Mesothelial cell of epicardium (in vitro differentiated cells): Measurements from ENCODE around the gene NME7. TPM values are rescaled to one million over a fixed set of nuclear protein-coding genes. Genes with fewer than 3 reads are reported as not detected.

Experiments
- DNase-seq, 2 experiments: peaks; one replicate each; pipeline ENCODE4 v3.0.0; 2021; ENCODE audit warnings: low spot score in 2 of 2; ENCODE audit not compliant: unreplicated experiment in 2 of 2
- H3K27ac Mint-ChIP-seq: 2 replicates; pipeline ENCODE4 v1.8.0; 2021; ENCODE audit warnings: mixed read lengths
- H3K27me3 Mint-ChIP-seq: 2 replicates; pipeline ENCODE4 v1.8.0; 2021; ENCODE audit warnings: low read depth, mixed read lengths
- H3K36me3 Mint-ChIP-seq: 2 replicates; pipeline ENCODE4 v1.8.0; 2021; ENCODE audit warnings: mixed read lengths
- H3K4me1 Mint-ChIP-seq: 2 replicates; pipeline ENCODE4 v1.8.0; 2021; ENCODE audit warnings: mixed read lengths
- H3K4me3 Mint-ChIP-seq: 2 replicates; pipeline ENCODE4 v1.8.0; 2021; ENCODE audit warnings: mild to moderate bottlenecking, moderate library complexity, mixed read lengths
- H3K9me3 Mint-ChIP-seq: 2 replicates; pipeline ENCODE4 v1.8.0; 2021; ENCODE audit warnings: mixed read lengths
- total RNA-seq: library from RNA; stranded (reverse); gene quantifications from 3 replicates; pipeline ENCODE4 v1.2.1, GENCODE V29; 2021
- TF ChIP-seq, protein P1 (sequence below): fragments of 200-600 bp; sonication (generic); IDR thresholded peaks from one replicate; pipeline ENCODE4 v1.5.0; 2021; ENCODE audit warnings: antibody characterized with exemption; ENCODE audit not compliant: unreplicated experiment

The NME7 gene
- total RNA-seq, 1 donor from 2014 or later = 28.9 TPM

DNA sequence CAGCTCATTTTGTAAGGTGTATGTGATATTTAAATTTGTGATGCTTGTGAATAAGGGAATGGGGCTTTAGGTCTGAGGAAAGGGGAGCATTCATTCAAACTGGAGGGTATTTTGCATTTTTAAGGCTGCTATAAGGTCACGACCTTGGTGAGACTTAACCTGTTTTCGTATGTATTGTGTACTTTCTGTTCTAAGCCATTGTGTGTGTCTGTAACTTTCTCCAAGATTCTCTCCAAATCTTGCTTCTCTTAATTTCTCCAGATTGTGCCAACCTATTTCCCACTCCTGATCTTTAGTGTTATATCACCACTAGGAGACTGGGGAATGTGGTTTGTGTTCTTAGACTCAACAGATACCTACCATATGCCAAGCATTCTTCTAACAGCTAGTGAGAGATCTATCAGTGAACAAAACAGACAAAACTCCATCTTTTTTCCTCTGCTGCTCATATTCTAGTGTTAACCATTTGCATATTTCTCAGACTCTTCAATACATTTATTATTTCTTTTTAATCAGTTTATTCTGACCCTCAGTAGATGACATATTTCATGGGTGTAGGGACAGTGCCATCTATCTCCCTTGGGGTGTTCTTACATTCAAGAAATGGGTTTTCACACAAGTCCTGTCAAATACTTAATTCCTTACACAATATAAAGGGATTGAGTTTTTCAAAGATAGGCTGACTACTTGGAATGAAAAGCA, 233.6 kb downstream of the NME7 start:
- H3K27ac Mint-ChIP-seq = peak overlapping the region; percentile 37
- H3K36me3 Mint-ChIP-seq = peaks cover 26% of the 10 kb centered on the region
- no peaks in the 10 kb centered on the region for H3K27me3 Mint-ChIP-seq
- H3K9me3 Mint-ChIP-seq = no peaks in the 10 kb centered on the region
- H3K4me1 Mint-ChIP-seq = peaks cover 6% of the 10 kb centered on the region
- H3K4me3 Mint-ChIP-seq = no peak overlapping the region
- DNase-seq = no peak
- TF ChIP-seq, protein P1, sequence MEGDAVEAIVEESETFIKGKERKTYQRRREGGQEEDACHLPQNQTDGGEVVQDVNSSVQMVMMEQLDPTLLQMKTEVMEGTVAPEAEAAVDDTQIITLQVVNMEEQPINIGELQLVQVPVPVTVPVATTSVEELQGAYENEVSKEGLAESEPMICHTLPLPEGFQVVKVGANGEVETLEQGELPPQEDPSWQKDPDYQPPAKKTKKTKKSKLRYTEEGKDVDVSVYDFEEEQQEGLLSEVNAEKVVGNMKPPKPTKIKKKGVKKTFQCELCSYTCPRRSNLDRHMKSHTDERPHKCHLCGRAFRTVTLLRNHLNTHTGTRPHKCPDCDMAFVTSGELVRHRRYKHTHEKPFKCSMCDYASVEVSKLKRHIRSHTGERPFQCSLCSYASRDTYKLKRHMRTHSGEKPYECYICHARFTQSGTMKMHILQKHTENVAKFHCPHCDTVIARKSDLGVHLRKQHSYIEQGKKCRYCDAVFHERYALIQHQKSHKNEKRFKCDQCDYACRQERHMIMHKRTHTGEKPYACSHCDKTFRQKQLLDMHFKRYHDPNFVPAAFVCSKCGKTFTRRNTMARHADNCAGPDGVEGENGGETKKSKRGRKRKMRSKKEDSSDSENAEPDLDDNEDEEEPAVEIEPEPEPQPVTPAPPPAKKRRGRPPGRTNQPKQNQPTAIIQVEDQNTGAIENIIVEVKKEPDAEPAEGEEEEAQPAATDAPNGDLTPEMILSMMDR = no peak

DNA sequence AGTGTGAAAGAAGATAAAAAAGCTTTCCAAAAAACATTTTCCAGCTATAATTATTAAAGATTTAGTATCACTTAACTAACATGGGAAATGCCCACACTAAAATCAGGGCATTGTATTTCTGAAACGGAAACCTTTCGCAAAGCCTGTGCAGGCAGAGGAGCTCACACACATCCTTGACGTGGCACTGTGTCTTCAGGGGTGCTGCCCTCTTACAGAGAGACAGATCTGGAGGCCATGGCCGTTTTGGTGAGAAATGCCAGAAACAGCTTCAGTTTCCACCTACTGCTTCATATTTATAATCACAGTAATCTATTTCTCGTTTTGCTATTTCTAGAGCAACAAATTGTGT, 234.4 kb downstream of the NME7 start:
- Mint-ChIP-seq H3K4me1 (peaks cover 6% of the 10 kb centered on the region), H3K9me3 (no peaks in the 10 kb centered on the region), H3K27ac (peak overlapping the region; percentile 21), H3K4me3 (no peak overlapping the region), H3K36me3 (peaks cover 33% of the 10 kb centered on the region), H3K27me3 (no peaks in the 10 kb centered on the region)
- TF ChIP-seq, protein P1 = no peak
- no peak for DNase-seq

DNA sequence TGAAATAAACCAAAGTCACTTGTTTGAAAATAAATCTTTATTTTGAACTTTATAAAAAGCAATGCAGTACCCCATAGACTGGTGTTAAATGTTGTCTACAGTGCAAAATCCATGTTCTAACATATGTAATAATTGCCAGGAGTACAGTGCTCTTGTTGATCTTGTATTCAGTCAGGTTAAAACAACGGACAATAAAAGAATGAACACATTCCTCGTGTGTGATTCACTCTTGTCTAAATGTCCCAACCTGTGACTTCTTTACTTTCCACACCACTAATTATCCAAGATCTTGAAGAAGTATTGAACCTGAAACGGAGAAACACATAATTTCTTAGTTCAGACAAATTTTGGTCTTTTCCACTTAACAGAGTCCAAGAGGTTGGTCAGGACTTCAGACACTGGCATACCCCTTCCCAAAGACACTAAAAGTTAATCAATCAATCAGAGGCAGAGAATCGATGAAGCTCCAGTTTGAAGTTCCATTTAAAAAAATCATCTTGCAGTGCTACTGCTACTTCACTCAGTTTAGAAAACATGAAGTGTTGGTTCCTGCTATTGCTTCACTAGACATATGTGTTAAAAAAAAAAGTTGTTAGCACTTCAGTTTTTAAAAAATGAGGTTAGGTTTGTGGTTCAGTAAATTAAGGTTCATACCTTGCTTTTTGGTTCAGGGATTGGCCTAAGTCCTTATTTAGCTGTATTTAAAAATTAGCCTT, 234.9 kb downstream of the NME7 start:
- peaks cover 38% of the 10 kb centered on the region for H3K36me3 Mint-ChIP-seq
- peak overlapping the region; percentile 1 for H3K27ac Mint-ChIP-seq
- TF ChIP-seq, protein P1 = no peak
- peaks cover 6% of the 10 kb centered on the region for H3K4me1 Mint-ChIP-seq
- no peak for DNase-seq
- H3K27me3 Mint-ChIP-seq = no peaks in the 10 kb centered on the region
- H3K4me3 Mint-ChIP-seq = no peak overlapping the region
- H3K9me3 Mint-ChIP-seq = no peaks in the 10 kb centered on the region

DNA sequence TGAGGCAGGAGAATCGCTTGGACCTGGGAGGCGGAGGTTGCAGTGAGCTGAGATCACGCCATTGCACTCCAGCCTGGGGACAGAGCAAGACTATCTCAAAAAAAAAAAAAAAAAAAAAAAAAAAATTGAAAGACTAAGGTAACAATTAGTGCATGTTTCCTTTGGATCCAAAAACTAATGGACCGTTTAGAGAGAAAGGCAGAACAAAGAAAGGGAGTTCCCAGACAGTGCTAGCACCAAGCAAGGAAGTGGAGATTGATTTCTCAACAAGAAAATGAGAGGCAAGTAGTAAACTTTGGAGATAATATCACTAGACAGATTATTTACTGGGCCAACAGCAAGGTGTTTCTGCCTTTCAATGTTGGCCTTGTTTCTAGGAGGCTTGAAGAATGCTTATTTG, 236.9 kb downstream of the NME7 start:
- Mint-ChIP-seq H3K27ac (no peak overlapping the region), H3K4me1 (peaks cover 6% of the 10 kb centered on the region), H3K36me3 (peaks cover 35% of the 10 kb centered on the region), H3K4me3 (no peak overlapping the region), H3K27me3 (no peaks in the 10 kb centered on the region), H3K9me3 (no peaks in the 10 kb centered on the region)
- no peak for DNase-seq
- TF ChIP-seq, protein P1 = no peak

GRCh38 chr1:169129109-169129784, 238.3 kb downstream of the NME7 start:
- Mint-ChIP-seq H3K4me3 (no peak overlapping the region), H3K36me3 (peaks cover 42% of the 10 kb centered on the region), H3K4me1 (peaks cover 13% of the 10 kb centered on the region), H3K27ac (no peak overlapping the region), H3K27me3 (no peaks in the 10 kb centered on the region), H3K9me3 (no peaks in the 10 kb centered on the region)
- no peak for DNase-seq
- TF ChIP-seq, protein P1 = no peak
